Measurements from ENCODE around the gene MMP3.
"Not testable (repeated sequence)": the region's sequence is repeated elsewhere in the genome, so short reads cannot be mapped to it uniquely, and the experiment has no call there.

Gene MMP3

DNA sequence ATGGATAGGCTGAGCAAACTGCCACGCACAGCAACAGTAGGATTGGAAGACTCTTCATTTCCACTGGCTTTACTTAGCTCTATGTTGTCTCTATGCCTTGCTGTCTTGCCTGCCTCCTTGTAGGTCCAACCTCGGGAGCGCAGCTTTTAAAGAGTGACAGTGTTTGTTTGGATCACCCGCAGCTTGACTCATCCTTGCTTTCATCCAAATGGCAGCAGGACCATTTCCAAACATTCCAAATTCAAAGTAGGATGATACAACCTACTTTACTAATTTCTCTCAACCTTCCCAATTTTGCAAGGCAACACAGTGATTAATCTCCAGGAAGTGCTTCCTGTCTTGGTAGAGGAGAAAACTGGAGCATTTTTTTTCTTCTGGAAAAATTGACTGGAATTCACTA, at the start of gene MMP3:
MMP3 (minus strand) TSS at position 121 of the 400 bp plus-strand sequence; CDS start at position 58, 63 bp downstream.
- no peak for DNase-seq

DNA sequence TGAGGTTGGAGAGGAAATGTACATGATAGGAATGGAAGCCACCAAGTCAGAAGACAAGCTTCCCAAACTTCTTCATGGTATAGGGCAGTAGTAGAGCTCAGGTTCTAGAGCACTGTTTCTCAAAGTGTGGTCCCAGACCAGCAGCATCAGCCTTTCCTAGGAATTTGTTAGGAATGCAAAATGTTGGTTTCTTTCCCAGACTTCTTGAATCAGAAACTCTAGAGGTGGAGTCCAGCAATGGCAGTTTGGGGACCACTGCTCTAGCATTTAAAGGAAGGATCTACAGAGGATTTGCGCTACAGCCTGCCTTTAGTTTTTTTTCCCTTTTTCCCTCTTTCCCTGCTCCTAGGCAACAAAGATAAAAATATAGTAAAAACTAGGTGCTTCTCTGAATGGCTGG, 48.3 kb upstream of the MMP3 start:
- no peak for DNase-seq

DNA sequence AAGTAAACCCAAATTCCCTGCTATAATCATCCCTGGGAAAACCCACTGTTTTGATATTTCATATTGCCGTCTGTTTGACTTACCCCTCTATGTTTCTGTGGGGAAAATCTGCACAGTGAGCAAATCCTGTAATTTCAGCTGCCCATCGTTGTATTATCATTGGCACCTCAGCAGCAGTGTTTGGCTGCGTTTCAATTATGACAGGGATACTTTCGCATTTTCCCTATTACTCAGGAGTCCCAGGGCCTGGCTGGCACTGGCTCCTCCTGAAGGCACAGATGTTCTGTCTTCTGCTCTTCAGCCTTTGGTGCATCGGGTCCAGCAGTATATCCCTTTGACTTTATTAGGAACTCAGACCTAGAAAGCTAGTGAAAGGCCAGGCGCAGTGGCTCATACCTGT, 43.6 kb upstream of the MMP3 start:
- DNase-seq, result no peak

DNA sequence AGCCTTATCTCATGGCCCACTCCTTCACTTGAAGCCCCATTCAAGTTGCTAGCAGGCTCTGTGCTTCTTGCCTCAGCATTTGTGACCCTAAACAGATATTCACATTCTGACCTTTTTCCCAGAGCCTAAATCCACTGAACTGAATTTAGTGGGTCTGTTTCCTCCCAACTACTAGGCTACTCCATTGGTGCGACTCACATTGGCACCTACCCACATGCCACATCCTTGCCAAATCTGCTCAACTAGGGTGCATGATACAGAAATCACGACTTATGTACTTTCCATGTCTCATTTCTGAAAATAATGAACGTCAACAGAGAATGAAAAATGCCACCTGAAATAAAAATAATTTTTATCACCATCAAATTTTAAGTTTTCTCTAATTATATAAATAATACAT, 39.7 kb upstream of the MMP3 start:
- DNase-seq, result no peak

DNA sequence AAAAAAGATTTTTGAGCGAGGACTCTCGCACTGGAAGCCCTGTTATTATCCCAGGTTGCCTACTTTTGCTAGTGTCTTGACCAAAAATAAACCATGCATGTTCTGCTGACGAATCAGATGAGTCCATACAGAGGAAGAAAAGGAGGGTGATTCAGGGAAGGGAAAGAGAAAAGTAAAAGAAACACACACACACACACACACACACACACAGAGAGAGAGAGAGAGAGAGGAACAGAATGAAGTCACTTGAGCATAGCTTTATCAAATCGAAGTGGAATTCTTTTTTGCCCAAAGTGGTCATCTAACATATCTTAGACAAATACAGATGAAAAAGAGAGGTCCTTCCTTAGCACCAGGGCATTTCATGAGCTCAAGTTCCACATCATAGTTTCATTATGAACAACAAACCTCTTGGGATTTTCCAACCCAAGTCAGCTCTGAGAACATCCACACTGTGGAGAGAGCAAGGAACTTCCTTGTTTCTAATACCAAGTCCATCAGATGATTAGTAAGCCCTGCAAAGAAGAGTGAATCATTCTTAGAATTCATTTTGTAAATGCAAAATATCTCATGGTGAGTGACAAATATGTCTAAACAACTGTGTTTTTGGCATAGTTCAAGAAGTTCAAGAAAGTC, 39.1 kb upstream of the MMP3 start:
- no peak for DNase-seq

DNA sequence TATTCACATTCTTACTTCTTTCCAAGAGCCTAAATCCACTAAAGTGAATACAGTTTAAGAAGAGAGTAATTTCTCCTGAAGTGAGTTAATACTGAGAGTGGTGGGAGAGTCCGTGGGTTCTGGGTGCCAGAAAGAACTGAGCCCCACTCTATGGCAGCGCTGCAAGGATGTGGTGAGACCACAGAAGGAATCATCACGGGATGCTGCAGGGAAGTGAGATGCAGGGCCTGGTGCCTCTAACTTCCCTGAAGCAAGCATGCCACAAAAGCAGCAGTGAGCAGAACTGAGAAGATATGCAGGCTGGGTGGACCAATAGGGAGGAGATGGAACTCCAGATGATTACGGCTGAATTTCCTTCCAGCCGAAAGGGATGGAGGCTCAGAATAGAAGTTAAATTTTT, 36.4 kb upstream of the MMP3 start:
- DNase-seq, result no peak

DNA sequence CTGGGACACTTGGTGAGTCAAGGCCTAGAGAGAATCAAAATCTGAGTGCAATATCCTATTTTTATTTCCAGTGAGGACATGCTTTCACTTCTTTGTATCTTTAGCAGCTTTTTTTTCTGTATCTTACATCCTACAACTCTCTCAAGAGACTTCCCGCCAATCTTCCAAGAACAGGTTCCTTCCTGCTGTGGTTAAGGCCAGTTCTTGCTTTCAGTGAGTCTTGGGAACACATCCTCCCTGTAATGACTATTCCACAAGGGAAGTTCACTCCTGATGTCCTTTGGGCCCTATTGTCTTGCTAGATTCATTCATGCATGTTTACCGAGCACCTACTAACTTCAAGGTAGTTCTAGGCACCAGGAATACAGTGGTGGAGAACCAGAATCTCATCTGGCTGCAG, 35.2 kb upstream of the MMP3 start:
- DNase-seq, result no peak

DNA sequence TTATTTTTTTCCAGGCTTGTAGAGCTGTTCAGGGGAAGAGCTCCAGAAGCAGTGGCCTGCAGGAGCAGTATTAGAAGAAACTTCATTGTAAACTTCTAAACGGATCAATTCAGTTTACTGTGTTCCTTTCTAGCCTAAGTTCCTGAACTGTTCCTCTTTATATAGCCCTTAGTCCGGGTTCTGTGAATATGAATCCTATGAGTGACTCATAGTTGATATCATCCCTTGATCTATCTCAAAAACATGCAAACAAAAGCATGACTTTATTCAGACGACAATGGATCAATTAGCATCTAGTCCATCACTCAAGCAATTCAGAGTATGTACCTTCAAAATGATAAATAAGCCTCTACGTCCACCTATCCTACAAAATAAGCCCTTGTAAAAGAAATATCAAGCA, 31.4 kb upstream of the MMP3 start, which contains the start of gene MMP12:
MMP12 (minus strand) TSS at position 131 of the 400 bp plus-strand sequence; CDS start at position 86, 45 bp downstream.
- DNase-seq, result no peak

DNA sequence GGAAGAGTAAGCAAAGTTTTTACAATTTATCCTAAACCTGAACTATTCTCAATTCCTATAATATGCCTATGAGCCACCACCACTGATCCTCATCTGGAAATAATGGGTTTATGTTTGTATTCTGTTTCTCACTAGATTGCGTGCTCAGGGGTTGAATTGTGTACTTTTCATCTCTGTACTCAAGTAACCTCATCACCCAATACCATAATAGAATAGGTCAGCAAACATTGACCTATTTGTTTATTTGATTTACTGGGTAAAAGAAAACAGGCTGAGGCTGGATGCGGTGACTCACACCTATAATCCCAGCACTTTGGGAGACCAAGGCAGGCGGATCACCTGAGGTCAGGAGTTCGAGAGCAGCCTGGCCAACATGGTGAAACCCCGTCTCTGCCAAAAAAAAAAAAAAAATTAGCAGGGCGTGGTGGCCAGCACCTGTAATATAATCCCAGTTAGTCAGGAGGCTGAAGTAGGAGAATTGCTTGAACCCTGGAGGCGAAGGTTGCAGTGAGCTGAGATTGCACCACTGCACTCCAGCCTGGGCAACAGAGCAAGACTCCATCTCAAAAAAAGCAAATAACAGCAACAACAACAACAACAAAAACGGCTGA, 26.1 kb upstream of the MMP3 start:
- not testable (repeated sequence) for DNase-seq

DNA sequence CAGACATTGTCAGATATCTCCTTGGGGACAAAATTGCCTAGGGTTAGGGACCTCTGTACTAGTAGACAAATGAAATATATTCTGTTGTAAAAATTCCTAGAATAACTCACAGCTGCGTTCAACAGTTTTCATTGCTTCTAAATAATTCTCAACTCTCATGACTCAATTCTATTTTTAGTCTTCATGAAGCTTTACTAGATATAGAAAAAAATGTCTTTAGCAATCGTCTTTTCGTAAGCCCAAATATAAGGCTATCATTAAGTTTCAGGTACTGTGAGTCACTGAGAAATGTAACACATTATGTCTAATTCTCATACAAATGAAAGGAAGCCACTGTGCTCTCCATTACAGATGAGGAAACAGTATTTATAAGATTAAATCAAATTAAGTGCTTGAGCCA, 24.9 kb upstream of the MMP3 start:
- DNase-seq, result no peak

DNA sequence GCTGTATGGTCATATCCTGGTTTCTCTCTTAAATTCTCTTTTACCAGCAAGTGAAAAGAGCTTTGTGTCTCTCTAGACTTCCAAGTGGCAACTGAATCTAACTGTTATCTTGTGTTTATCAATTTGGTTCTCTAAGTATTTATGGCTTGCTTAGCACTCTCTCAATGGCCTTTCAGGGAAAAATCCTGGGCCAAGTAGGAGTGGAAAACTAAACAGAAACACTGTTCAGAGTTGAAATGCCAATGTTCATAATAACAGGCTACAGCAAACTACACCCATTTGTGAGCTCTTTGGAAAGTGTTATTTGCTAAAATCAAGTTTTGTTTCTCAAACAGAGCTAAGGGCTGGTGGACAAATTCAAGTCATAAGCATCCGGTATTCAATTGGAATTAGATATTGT, 21.3 kb upstream of the MMP3 start:
- DNase-seq, result no peak

DNA sequence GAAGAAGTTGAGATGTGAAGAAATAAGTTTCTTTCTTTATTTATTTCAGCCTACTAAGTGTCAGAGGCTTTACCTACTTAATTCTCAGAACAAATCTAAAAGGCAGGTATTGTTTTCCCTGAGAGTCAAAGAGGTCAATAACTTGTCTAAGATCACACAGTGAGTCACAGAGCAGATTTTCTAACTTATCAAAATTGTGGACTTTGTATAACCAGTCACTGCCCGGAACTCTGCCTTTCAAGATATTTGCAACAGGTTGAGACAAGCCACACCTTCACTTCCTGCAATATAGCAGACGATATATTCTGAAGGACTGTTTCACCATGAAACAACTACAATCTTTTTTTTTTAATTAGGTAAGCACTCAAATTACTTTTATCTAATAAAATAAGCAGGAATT, 10.5 kb upstream of the MMP3 start:
- DNase-seq, result no peak

DNA sequence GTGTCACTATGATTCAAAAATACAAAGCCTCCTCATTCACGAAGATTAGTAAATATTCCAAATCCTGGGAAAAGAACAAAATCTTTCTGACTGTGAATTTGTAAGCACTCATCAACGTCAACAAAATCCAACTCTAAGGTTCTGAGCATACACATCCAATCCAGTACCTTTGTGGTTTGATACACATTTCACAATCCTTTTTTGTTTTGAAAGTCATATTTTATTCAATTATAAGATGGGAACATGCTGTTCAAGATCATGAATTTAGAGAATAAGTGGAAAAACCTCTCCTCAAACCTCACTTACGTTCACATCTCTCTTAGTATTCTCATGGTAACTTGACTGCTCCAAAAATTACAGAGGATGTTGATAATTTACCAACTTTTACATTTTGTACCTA, 9.6 kb upstream of the MMP3 start:
- no peak for DNase-seq

DNA sequence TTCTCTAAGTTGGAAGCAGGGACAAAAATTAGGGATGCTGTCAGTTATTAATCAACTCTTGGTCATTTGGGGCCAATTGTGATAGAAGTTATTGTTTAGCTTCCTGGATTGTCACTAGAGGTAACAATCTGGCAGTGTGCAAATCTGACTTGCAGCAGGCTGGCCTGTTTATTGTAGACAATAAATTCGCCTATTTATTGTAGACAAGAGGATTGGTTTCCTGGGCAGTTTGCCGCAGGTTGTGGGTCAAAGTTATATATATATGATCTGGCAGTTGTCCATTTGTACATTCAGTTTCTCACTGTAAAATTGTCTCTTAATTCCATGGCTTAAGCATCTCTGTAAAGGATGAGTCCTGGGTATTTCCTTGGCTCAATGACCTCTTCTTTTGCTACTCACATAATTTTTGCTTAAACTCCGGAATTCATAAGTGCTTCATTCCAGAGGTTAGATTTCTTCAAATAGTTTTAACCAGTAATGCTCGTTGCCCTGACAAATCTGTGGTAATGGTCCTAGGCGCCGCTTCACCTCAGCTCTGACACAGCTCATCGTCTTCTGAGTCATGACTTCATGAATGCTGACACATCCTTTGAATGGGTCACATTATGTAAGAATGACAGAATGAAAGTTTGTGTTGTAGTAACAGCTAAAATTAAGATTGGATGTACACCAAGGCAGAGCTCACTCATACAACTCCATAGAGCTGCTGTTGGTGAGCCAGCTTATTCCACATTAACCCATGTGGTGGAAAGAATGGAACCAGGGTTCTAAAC, 7.8 kb upstream of the MMP3 start:
- DNase-seq, result no peak

DNA sequence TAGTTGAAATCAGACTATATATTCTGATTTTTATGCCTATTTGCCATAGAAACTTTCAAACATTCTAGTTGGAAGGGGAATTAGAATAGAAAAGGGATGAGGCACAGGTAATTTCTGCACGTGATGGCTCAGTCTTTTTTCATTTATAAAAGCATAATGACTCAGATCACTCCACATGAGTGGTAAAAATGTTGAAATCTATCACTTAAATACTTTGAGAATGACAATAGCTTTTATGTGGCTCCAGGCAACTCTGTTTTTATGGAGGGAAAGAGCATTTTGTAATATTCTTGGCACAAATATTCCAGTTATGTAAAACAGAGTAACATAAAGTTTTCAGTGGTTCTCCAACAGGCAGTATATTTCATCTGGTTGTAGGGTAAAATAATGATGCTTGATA, 5.9 kb upstream of the MMP3 start:
- no peak for DNase-seq

DNA sequence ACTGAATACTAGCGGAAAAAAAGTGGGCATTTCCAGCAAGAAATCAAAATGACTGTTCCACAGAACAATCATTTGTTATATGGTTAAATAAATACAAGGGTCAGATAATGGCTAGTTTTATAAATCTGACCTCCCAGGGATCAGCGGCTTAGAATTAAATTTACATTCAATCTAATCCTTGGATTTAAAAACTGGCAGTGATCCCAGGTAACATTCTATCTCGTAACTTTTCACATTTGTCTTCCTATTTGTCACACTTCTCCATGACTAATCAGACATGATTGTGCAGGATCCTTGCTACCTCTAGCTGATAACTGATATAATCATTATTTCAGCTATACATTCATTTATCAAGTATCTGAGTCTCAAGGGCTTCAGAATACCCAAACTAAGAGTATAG, 2.9 kb upstream of the MMP3 start:
- no peak for DNase-seq

DNA sequence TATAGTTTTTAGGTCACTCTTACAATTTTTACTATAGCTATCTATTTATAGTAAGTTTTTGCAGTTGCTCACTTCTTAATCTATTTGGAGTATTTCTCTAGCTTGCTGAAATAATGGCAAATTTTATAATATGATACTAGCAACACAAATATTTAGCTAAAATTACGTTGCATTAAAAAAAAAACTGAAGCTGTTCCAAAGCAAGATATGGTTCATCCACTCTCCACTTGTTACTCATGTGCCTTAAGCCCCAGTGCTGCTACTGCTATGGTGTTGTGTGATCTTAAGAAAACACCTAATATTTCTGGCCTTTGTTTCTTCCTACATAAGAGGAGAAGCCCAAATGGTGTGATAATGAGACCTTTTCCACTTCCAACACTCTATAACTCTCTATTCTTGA, 479 bp downstream of the MMP3 start:
- DNase-seq, result no peak

DNA sequence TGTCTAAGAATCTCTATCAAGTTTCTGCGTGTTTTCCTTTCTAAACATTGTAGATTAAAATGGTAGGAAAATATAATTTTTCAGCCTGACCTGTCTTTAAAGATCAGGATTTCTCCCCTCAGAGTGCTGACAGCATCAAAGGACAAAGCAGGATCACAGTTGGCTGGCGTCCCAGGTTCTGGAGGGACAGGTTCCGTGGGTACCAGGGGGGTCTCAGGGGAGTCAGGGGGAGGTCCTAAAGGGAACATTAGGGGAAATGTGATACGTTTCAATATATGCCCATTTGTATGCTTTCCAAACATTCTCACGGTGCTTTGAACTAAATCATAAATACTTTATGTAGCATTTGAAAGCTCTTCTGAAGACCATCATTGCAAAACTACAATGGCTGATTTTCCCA, 3.4 kb downstream of the MMP3 start:
- no peak for DNase-seq

DNA sequence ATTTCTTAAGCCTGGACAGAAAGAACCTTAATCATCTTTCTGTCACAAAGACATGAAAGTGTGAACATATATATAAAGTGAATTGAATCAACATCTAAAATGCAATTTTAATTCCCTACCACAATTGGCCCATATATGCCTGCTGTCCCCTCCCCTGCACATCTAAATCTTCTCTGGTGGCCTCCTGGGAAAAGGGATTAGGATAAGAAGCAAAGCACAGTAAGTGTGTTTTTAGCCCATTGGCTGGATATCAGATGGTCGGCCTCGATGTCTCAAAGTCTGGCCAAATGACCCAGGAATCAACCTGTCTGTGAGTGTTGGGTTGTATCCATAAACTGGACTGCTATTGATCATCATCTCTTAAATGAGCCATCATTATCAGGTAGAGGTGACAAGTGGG, 5.8 kb downstream of the MMP3 start:
- DNase-seq, result no peak

DNA sequence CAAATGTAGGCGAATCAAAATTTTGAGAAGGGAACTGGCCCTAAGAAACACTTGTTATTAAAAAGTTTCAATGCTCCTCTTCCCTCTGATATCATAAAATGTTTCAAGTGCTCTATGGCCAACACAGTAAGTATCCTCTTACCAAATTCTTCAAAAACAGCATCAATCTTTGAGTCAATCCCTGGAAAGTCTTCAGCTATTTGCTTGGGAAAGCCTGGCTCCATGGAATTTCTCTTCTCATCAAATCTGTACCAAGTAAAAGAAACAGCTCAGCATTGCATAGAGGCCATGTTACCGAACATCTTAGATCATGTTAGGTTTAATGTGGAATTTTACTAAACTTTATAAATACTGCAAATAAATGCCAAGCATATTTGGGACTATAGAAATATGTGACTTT, 6.3 kb downstream of the MMP3 start:
- DNase-seq, result no peak

DNA sequence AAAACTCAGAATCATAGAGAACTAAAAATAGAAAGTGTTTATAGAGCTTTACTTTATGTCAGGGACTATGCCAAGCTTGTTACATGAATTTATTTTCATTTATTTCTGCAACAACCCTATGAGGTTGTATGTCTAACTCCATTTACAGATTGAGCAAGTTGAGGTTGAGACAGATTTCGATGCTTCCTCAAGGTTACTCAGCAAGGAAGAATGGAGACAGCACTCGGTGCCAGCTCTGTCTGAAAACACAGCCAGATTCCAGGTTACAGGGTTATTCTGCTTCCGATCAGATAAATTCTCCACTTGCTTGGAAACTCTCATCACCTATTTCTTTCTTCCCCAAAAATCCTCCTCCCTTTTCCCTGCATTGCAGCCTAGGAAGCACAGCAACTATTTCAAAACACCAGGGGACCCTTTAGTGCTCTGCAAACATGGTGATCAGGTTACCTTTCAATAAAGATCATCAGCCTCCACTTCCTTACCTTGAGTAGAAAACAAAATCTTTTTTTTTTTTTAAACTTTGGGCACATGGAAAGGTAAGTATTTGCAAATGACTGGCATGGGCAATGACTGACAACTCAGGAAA, 7.0 kb downstream of the MMP3 start:
- no peak for DNase-seq

DNA sequence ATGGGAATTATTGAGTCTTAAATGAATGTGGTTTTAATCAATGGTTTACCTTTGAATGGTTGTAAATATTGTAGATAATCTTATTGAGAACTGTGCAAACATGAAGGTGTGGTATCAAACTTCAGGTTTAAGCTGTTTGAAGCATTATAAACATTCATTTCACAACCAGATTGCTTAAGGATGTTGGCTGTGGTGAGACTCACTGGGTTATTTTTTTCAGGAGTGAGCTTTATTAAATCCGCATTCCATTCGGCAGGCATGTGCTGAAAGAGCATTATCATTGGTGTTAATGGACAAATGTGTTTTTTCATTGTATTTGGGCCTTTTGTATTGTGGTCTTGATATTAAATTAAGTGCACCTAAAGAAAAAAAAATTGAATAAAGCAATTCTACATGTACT, 9.7 kb downstream of the MMP3 start:
- DNase-seq, result no peak

DNA sequence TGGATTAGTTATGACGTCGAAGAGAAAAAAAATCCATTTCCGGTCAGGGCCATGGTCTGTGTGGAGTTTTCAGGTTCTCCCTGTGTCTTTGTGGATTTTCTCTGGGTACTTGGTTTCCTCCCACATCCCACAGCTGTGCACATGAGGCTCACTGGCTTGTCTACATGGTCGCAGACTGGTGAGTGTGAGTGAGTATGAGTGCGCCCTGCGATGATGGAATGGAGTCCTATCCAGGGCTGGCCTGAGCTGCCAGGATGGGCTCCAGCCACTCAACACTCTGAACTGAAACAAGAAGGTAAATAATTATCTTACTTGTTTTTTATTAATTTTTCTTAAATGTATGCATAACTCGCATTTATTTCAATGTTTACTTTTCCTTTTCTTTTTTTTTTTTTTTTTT, 10.8 kb downstream of the MMP3 start:
- no peak for DNase-seq
